ENCODE results near the gene LY6G6D. TPM values are rescaled to one million over a fixed set of nuclear protein-coding genes. Genes with fewer than 3 reads are reported as not detected.

The LY6G6D gene
- total and polyA plus RNA-seq, 2 of the 13 experiments (the other 11 are each of a cell fraction or from before 2014, with no cell fraction given): not detected

GRCh38 chr6:31729515-31729978 is 14.4 kb downstream of the LY6G6D start (continued):
- TF ChIP-seq ATF5 (CRISPR knock-in tag; IDR thresholded peaks at IDR 0.05; ENCODE audit: low read depth) (no peak), RNF219 (CRISPR knock-in tag; IDR thresholded peaks at IDR 0.05) (no peak), ELF3 (CRISPR knock-in tag; IDR thresholded peaks at IDR 0.05) (no peak; the same call in 1 of the 2 replicates), THAP9 (CRISPR knock-in tag; IDR thresholded peaks at IDR 0.05; ENCODE audit: borderline replicate concordance) (no peak), ZNF639 (CRISPR knock-in tag; conservative IDR thresholded peaks at IDR 0.05) (peak; percentile 84; the same call in 1 of the 2 replicates), ADNP (CRISPR knock-in tag; IDR thresholded peaks at IDR 0.05) (no peak), ZNF12 (CRISPR knock-in tag; IDR thresholded peaks at IDR 0.05) (peak; percentile 7; the same call in 1 of the 2 replicates), PBX2 (CRISPR knock-in tag; IDR thresholded peaks at IDR 0.05) (no peak), ZNF570 (CRISPR knock-in tag; IDR thresholded peaks at IDR 0.05; ENCODE audit: borderline replicate concordance) (no peak), CC2D1A (CRISPR knock-in tag; IDR thresholded peaks at IDR 0.05) (no peak), SP5 (CRISPR knock-in tag; IDR thresholded peaks at IDR 0.05; ENCODE audit: borderline replicate concordance, low read depth) (peak; percentile 99), YY1 (IDR thresholded peaks at IDR 0.05; ENCODE audit: insufficient read depth, insufficient replicate concordance, low read depth, low read length) (peak; percentile 60), ZBTB10 (CRISPR knock-in tag; IDR thresholded peaks at IDR 0.05; ENCODE audit: borderline replicate concordance) (peak; percentile 96), SMYD3 (CRISPR knock-in tag; IDR thresholded peaks at IDR 0.05) (no peak; the same call in 1 of the 2 replicates), NONO (IDR thresholded peaks at IDR 0.05) (no peak), NONO (CRISPR knock-in tag; conservative IDR thresholded peaks at IDR 0.05) (peak; percentile 72), ZNF616 (CRISPR knock-in tag; IDR thresholded peaks at IDR 0.05; ENCODE audit: low read depth) (no peak), KDM2A (CRISPR knock-in tag; IDR thresholded peaks at IDR 0.05; ENCODE audit: borderline replicate concordance, low read depth) (peak; percentile 99; the same call in 1 of the 2 replicates), HNRNPLL (IDR thresholded peaks at IDR 0.05; ENCODE audit: low read depth, low read length, poor library complexity, severe bottlenecking) (no peak)

All from HepG2 (cell line).